GM21723 (cell line): ENCODE measurements around the gene CTNNBL1.

Source experiments
- ATAC-seq: cut with Tn5 transposase; IDR thresholded peaks from one replicate; pipeline ENCODE4 v1.9.1; 2021; ENCODE audit warnings: mild to moderate bottlenecking, moderate library complexity; ENCODE audit not compliant: unreplicated experiment

The CTNNBL1 gene

DNA sequence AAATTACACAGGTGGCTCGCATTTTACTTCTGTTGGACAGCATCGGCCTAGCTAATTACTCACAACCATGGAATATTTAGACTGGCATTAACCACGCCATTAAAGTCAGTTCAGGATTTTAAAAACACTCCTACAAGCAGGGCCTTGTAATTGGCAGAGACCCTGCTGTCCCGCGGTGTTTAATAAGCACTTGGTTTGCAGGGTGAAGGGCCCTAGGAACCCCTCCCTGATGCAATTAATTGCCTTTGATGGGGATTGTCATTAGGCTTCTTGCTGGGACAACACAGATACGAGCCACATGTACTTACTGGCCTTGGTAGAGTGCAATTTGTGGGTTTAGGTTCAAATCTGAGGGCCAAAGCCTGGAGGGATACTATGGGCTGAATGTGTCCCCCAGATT, 201.3 kb downstream of the CTNNBL1 start:
- ATAC-seq: no peak

DNA sequence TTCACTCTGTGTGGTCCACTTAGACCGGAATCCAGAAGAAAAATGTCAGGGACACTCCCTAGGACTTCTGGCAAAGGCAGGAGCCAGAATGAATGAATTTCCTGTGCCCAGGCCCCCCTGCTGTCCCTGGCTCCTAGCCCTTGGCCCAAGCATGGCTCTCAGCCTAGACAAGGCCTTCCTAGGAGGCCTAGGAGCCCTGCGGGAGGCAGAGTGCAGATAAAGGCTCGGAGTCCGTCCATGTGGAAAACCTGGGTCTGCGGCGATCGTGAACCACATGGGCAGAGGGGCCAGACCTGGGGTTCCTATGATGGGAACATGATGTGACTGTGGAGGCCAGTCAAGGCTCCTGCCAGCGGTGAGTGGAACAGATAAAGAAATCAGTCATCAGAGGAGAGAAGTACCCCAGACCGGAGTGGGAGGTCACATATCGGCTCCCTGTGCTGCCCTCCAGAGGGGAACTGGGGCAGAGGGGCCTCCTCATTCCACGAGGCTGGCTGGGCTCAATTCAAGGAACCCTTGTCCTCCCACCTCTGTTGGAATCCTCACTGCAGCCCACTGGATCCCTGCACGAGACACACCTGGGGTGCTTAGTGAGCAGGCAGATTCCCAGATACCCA, 203.2 kb downstream of the CTNNBL1 start:
- no peak for ATAC-seq

- no peak for ATAC-seq
Observed at GRCh38 chr20:37898233-37899104, 204.6 kb downstream of the CTNNBL1 start.

DNA sequence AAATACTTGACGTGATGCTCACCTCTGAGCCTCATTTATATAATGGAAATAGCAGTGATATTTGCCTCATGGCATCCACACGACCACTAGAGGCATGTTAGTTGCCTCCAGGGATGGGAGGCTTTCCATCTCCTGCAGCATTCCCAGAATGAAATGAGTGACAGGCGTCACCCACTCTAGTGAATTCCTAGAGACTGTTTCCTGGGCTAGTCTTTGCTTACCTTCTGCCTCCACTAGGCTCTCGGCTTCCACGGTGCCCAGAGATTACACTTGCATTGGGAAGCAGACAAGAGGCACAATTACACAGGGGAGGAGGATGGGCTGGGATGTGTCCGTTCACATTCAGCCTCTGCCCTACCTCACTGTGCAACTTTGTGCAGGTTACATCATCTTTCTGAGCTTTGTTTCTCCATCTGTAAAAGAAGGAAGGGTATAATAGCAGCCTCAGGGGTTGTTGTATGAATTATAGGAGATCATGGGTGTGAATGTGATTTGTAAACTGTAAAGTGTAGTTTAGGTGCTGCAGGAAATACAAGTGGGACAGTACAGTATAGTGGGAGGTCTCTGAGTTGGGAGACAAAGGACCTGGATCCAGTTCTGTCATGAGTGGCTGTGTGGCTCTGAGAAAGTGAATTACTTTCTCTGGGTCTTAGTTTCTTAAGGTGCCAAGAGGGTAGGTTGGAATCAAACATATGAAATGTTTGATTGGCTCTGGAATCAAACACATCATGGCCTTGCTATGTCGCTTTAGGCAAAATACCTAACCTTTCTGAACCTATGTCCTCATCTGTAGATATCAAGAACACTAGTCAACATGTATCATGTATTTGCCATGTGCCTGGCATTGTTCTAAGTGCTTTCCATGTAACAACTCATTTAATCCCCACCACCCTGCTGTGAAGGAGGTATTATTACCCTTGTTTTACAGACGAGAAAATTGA, 205.5 kb downstream of the CTNNBL1 start:
- ATAC-seq: no peak

DNA sequence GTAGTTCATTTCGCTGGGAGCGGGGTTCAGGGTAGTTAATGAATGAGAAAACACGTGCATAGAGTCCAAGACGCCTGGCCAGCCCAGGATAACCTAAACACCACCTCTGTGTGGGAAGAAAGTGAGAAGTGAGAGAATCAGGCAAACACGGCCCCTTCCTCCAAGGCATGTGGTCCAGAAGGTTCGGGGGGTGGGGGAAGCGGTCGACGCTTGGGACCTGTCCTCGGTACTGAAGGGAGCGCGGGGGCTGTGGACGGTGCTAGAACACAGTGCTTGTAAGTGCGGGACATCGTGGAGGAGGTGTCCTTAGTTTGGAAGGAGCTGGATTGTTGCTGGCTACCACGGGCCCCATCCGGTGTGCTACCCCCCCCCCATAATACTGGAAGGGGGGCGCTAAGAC, 207.4 kb downstream of the CTNNBL1 start:
- no peak for ATAC-seq

DNA sequence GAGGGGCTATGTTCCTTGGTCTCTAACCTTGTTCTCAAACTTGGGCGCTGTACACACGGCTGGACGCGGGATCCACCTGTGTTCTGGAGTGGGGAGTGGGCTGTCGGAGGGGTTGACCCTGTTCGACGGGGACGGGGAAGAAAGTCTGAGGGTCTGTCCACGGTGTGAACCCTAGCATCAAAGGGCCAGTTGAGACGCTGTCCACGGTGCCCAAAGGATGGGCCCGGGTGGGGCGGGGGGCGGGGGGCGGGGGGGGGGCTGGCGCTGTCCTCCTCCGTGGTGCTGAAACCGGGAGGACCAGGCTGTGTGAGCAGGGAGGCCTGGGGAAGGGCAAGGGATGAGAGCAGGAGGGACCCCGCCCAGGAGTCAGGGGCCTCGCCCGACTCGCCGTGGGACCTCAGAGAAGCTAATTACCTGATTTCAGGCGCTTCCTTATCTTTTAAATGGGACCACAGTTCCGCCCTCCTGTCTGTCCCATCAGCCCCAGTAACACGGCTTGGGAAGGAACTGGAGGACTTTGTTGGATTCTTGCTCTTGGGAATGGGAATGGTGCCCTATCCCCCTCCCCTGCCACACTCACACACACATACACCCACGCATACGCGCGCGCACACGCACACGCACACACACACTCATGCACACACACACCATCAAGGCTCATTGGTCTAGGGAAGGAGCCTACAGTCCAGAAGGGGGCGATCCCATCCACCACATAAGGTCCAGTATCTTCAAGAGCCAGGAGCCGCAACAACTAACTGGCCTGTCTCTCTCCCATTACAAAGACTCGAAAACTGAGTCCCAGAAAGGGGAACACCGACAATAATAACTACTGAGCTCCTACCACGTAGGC, 208.0 kb downstream of the CTNNBL1 start:
- no peak for ATAC-seq

- no peak for ATAC-seq
Observed at GRCh38 chr20:37902504-37903313, 208.9 kb downstream of the CTNNBL1 start, which contains the start of gene VSTM2L. VSTM2L (plus strand) TSS chr20:37903127; CDS start chr20:37903351, 224 bp downstream.

DNA sequence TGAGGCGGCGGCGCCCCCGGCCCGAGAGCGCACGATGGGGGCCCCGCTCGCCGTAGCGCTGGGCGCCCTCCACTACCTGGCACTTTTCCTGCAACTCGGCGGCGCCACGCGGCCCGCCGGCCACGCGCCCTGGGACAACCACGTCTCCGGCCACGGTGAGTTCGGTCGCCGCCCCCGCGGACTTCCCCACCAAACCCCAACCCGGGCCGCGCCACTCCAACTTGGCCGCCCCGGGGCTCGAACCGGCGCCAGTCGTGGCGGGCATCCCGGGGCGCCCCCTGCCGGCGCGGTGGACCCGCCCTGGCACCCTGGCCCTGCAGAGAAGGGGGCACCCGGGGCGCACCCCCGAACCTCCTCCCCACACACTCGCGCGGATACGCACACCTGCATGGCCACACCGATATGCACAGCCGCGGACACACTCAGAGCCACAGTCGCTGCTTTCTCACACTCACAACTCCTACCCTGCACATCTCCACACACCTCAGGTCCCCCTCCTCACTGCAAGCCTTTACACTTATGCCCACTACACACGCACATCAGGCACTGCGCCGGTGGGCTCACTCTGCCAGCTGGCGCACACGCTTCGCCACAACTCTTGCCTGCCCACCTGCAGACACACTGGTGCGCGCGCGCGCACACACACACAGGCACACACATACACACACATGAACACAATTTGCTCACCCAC, 209.6 kb downstream of the CTNNBL1 start:
- no peak for ATAC-seq

DNA sequence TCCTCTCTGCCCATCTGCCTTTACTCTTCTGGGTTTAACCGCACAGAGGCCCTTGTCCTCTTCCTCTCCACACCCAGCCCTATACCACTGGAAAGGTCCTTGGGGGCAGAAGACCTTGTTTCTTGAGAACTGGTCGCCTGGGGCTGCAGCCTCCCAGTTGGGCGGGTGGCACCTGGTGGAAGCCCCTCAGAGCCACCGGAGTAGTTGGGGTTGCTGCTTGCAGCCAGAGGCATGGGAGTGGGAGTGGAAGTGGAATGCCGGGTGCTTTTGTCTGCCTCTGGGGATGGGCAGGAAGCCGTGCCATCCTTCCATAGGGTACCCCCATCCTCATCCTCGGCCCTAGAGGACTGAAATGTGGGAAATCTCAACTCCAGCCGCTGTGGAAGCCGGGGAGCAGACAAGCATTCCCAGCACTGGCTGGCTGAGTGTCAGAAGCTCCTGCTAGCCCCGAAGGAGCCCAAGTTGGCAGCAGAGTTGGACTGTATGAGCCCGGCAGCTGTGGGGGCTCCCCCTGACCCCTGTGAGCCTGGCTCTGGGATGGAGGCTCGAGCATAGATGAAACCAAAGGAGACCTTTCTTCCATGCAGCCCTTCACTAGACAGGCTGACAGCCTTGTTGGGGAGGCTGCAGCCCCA, 210.3 kb downstream of the CTNNBL1 start:
- ATAC-seq: no peak

- no peak for ATAC-seq
Observed at GRCh38 chr20:37904845-37905373, 211.1 kb downstream of the CTNNBL1 start.

DNA sequence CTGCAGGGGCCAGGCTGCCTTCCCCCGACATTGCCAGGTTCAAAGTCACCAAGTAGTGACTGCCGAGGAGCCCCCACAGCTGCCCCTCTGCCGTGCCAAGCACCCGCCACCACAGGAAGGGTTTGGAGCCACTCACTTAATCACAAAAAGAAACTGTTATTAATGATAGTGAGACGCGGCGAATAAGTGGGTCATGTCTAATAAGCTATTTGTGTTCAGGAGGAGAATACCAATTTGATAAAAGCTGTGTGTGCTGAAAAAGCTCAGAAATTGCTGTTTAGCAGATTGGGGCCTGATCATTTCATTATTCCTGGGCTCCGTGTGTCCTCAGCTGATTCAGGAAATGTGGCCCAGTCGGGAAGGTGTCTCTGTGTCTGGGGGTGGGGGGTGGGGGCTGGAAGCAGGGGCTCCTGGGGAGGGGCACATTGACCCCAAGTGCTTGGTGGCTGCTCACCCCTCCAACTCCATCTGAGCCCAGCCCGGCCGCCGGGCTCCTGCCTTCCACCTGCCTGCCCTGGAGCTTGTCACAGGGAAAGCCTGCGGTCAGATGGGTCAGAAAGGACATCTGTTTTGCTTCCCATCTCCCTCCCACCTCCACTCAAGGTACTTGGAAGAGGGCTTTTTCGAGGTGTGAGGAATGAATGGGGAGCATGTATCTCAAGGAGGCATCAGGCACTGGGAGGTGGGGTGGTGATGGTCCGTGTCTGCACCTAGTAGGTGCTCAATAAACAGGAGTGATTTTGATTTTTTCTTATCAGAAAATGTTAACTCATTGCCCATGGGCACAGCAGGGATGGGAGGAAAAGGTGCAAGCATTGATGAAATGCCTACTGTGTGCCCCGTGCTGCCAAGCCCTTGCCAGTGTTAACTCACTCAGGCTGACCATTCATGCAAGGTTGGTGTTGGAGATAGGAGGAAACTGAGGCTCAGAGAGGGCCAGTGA, 212.1 kb downstream of the CTNNBL1 start:
- no peak for ATAC-seq

DNA sequence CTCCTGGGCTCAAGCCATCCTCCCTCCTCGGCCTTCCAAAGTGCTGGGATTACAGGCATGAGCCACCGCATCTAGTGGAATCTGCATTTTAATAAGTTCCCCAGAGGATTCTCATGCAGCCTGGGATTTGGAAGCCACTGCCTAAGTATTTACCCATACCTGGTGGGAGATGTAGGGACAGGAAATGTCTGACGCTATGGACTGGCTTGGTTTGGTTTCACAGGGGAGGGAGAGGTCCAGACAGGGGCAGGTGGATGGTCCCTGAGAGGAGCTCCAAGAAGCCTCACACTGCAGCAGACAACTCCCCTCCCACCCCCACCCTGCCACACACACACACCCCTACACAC, 213.5 kb downstream of the CTNNBL1 start:
- ATAC-seq: no peak

DNA sequence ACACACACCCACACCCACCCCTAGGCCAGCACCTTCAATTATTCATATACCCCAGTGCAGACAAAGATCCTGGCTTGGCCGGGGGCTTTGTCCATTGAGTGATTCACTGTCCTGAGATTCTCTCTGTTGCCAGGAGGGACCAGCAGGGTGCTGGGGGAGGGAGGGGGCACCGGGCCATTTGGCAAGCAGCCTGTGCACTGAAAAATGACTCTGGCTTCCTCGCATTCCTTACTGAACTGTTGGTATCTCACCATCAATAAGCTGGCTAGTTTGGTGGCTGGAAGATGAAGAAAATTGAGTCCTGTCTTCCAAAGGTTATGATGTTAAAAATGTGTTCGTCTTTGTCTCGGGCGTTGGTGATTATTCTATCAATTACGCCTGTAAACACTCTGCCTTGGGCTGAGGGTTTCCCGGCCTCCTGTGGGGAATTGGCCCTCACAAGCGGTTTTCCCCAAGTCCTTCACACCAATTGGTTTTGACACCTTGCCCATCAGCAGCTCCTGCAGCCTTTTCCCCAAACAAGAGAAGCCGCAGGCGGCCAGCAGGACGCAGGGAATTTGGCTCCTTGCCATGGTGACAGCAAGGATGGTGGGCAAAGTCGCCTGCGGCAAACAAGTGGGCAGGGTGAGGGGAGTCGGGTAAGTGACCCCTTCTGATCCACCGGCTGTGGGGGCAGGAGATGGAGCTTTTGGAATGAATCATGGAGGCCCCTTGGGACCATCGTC, 214.0 kb downstream of the CTNNBL1 start:
- no peak for ATAC-seq

DNA sequence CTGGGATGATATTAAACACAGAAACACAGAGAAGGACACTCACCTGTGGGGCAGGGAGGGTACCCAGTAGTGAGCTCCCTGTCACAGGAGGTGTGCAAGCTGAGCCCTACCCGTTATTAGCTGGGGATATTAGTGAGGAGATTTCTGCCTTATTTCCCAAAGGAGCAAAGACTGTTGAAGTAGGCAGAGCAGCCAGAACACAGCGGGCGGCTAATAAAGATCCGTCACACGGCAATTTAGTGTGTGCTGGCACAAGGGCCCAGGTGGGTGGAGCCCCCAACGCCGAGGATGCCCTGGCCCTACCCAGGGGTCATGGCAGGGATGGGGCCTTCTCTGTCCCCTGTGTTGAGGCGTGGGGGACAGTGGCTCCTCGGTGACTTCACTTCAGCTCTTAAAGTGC, 217.4 kb downstream of the CTNNBL1 start:
- no peak for ATAC-seq

DNA sequence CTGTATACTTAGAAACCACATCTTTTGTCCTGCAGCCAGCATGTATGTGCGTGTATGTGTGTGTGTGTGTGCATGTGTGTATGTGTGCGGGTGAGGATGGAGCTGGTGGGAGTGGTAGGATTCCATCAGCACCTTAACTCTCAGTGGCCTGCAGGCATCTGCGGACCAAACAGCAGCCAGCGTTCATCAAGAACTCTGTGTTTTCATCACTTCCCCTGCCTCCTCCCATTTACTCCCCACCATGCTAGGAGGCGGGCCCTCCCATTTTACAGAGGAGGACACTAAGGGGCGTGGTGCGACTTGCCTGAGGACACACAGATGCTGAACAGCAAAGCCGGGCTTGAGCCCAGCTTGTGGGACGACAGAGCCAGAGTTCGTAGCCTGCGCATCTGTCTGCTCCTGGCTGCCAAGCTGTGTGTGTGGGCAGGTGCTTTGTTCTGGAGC, 218.0 kb downstream of the CTNNBL1 start:
- no peak for ATAC-seq

DNA sequence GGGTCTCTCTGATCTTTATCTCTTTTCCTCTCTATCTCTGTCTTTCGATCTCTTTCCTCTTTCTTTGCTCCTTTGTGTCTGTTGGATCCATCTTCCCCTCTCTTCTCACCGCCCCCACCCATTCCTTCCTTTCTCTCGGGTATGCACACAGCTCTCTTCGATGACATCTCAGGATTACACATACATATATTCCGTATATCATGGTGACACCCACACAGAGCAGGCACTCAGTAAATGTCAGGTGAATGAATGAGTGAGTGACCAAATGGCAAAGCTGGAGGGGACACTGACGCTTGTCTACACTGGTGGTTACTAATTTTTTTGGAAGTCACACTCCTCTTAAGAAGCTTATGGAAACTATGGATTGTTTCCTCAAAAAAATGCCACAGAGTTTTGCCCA, 219.0 kb downstream of the CTNNBL1 start:
- no peak for ATAC-seq
